ENCODE data around the gene QRSL1. TPM values are rescaled to one million over a fixed set of nuclear protein-coding genes. Genes with fewer than 3 reads are reported as not detected.

The QRSL1 gene
- total and polyA plus RNA-seq, 9 of the 15 experiments (the other 6 are each of a cell fraction or from before 2014, with no cell fraction given), result 14.6 to 31.5 (median 23.0) TPM

DNA sequence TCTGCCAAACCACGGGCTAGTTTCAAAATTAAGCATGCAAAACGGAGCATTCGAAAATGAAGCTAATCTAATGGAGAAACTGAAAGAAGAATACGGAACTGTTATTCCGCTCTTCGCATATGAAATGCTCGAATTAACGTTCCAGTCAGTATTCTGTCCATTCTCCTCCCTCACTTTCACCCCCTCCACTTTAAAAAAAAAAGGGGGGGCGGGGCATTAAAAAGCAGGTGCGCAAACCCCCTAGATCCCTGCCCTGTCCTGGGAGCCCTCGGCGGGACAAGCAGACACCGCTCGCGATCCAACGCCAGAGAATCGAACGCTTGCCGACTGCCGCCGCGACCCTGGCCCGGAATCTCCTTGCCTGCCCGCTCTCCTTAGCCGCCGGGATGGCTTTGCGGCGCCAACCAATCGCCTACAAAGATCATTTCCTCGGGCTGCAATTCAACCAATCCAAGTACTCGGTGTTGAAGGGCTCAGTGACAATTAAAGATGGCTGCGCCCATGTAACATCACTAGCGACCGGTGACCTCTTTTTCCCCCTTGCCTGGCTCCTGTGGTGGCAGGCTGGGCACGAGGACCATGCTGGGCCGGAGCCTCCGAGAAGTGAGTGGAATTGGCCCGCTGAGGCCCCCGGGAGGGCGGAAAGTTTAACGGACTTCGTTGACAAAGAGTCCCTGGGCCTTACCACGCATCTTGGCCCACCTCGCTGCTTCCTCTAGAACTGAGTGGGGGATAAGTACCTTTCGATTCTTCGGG lies at the start of gene QRSL1, which contains the start of gene RTN4IP1 (continued):
- TF ChIP-seq, protein P1, sequence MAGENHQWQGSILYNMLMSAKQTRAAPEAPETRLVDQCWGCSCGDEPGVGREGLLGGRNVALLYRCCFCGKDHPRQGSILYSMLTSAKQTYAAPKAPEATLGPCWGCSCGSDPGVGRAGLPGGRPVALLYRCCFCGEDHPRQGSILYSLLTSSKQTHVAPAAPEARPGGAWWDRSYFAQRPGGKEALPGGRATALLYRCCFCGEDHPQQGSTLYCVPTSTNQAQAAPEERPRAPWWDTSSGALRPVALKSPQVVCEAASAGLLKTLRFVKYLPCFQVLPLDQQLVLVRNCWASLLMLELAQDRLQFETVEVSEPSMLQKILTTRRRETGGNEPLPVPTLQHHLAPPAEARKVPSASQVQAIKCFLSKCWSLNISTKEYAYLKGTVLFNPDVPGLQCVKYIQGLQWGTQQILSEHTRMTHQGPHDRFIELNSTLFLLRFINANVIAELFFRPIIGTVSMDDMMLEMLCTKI (IDR thresholded peaks at IDR 0.05; ENCODE audit: partially characterized antibody), result no peak
- no peak for TF ChIP-seq ZC3H4 (CRISPR knock-in tag; IDR thresholded peaks at IDR 0.05; ENCODE audit: borderline replicate concordance)
- TF ChIP-seq LARP7 (IDR thresholded peaks at IDR 0.05), result no peak
- TF ChIP-seq ZNF384 (IDR thresholded peaks at IDR 0.05; ENCODE audit: low read depth, low read length), result peak; percentile 78
- TF ChIP-seq NFATC3 (IDR thresholded peaks at IDR 0.05), result no peak
- TF ChIP-seq SRSF1 (IDR thresholded peaks at IDR 0.05; ENCODE audit: low read depth, low read length), result no peak
- no peak for TF ChIP-seq BACH1 (tag; IDR thresholded peaks at IDR 0.05)
- TF ChIP-seq KLF13 (tag; IDR thresholded peaks at IDR 0.05; ENCODE audit: borderline replicate concordance, low read depth), result peak; percentile 67; the same call in 1 of the 2 replicates
- TF ChIP-seq, protein P2, sequence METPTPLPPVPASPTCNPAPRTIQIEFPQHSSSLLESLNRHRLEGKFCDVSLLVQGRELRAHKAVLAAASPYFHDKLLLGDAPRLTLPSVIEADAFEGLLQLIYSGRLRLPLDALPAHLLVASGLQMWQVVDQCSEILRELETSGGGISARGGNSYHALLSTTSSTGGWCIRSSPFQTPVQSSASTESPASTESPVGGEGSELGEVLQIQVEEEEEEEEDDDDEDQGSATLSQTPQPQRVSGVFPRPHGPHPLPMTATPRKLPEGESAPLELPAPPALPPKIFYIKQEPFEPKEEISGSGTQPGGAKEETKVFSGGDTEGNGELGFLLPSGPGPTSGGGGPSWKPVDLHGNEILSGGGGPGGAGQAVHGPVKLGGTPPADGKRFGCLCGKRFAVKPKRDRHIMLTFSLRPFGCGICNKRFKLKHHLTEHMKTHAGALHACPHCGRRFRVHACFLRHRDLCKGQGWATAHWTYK (CRISPR knock-in tag; IDR thresholded peaks at IDR 0.05), result 0 out of 2 replicates have a peak, but pooled peaks have one; percentile 13
- TF ChIP-seq KDM2B (CRISPR knock-in tag; IDR thresholded peaks at IDR 0.05), result no peak
- no peak for TF ChIP-seq STAT5B (CRISPR knock-in tag; IDR thresholded peaks at IDR 0.05)
- TF ChIP-seq, protein P3, sequence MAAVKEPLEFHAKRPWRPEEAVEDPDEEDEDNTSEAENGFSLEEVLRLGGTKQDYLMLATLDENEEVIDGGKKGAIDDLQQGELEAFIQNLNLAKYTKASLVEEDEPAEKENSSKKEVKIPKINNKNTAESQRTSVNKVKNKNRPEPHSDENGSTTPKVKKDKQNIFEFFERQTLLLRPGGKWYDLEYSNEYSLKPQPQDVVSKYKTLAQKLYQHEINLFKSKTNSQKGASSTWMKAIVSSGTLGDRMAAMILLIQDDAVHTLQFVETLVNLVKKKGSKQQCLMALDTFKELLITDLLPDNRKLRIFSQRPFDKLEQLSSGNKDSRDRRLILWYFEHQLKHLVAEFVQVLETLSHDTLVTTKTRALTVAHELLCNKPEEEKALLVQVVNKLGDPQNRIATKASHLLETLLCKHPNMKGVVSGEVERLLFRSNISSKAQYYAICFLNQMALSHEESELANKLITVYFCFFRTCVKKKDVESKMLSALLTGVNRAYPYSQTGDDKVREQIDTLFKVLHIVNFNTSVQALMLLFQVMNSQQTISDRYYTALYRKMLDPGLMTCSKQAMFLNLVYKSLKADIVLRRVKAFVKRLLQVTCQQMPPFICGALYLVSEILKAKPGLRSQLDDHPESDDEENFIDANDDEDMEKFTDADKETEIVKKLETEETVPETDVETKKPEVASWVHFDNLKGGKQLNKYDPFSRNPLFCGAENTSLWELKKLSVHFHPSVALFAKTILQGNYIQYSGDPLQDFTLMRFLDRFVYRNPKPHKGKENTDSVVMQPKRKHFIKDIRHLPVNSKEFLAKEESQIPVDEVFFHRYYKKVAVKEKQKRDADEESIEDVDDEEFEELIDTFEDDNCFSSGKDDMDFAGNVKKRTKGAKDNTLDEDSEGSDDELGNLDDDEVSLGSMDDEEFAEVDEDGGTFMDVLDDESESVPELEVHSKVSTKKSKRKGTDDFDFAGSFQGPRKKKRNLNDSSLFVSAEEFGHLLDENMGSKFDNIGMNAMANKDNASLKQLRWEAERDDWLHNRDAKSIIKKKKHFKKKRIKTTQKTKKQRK (IDR thresholded peaks at IDR 0.05; ENCODE audit: borderline replicate concordance, low read depth, low read length), result no peak
- TF ChIP-seq NR2C2 (CRISPR knock-in tag; IDR thresholded peaks at IDR 0.05), result no peak
- TF ChIP-seq NR2C2 (tag; IDR thresholded peaks at IDR 0.05), result peak; percentile 59
- 0 out of 2 replicates have a peak, but pooled peaks have one; percentile 23 for TF ChIP-seq XRCC5 (IDR thresholded peaks at IDR 0.05; ENCODE audit: low read depth, low read length)
- no peak for TF ChIP-seq BCL6 (CRISPR knock-in tag; IDR thresholded peaks at IDR 0.05)

All from K562 (cell line).